Measurements from ENCODE around the gene ZDHHC21.

DNA sequence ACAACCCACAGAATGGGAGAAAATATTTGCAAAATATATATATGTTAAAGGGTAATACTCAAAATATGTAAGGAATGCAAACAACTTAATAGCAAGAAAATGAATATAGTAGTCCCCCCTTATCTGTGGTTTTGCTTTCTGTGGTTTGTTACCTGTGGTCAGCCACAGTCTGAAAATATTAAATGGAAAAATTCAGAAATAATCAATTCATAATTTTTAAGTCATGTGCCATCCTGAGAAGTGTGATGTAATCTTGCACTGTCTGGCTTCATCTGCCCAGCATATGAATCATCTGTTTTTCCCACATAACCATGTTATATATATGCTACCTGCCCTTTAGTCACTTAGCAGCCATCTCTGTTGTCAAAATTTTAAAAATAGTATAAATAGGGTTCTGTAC lies 17.6 kb upstream of the ZDHHC21 start:
- TF ChIP-seq, protein P1, sequence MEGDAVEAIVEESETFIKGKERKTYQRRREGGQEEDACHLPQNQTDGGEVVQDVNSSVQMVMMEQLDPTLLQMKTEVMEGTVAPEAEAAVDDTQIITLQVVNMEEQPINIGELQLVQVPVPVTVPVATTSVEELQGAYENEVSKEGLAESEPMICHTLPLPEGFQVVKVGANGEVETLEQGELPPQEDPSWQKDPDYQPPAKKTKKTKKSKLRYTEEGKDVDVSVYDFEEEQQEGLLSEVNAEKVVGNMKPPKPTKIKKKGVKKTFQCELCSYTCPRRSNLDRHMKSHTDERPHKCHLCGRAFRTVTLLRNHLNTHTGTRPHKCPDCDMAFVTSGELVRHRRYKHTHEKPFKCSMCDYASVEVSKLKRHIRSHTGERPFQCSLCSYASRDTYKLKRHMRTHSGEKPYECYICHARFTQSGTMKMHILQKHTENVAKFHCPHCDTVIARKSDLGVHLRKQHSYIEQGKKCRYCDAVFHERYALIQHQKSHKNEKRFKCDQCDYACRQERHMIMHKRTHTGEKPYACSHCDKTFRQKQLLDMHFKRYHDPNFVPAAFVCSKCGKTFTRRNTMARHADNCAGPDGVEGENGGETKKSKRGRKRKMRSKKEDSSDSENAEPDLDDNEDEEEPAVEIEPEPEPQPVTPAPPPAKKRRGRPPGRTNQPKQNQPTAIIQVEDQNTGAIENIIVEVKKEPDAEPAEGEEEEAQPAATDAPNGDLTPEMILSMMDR (IDR thresholded peaks at IDR 0.05): no peak
- no peak for TF ChIP-seq POLR2A (IDR thresholded peaks at IDR 0.05)

Data from thyroid gland (tissue), 4 donors.